HEK293T (cell line): Measurements from ENCODE around the gene INSRR.

ENCODE experiments used
- BHLHE40 ChIP-seq: fragments of 450-650 bp; IDR thresholded peaks from 2 replicates; pipeline ENCODE4 v1.6.1; 2016; ENCODE audit warnings: mild to moderate bottlenecking, moderate library complexity, borderline replicate concordance
- CTBP1 ChIP-seq: fragments of 450-650 bp; IDR thresholded peaks from 2 replicates; pipeline ENCODE4 v1.6.1; 2016; ENCODE audit warnings: borderline replicate concordance
- ELF4 ChIP-seq: fragments of 450-650 bp; IDR thresholded peaks from 2 replicates; pipeline ENCODE4 v1.6.1; 2017; ENCODE audit warnings: antibody characterized with exemption
- SP1 ChIP-seq: fragments of 450-650 bp; IDR thresholded peaks from 2 replicates; pipeline ENCODE4 v1.6.1; 2017

DNA sequence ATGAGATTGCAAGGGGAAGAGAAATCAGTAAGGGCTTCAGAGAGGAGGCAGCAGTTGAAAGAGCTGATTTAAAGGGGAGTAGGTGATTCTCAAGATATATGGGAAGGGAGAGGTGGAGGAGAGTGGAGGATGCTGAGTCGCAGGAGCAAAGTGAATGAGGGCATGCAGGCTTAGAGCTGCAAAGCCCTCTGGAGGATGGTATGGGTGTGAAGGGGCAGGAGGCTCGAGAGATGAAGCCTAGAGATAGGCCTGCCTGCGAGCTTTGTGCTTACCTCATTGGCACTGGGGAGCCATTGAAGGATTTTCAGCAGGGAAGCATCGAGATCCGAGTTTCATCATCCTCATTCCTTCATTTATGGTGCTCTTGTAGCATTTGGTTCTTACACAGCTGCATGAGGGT lies 26.5 kb downstream of the INSRR start:
- TF ChIP-seq BHLHE40 (no peak), CTBP1 (no peak), SP1 (no peak), ELF4 (no peak)
